Embryonic facial prominence (tissue), 1 donor: ENCODE results near the gene DDOST.

Experiments used
- DNase-seq: peaks from one replicate; pipeline ENCODE4 v3.0.0-alpha.2; 2016; ENCODE audit errors: extremely low spot score

The DDOST gene

DNA sequence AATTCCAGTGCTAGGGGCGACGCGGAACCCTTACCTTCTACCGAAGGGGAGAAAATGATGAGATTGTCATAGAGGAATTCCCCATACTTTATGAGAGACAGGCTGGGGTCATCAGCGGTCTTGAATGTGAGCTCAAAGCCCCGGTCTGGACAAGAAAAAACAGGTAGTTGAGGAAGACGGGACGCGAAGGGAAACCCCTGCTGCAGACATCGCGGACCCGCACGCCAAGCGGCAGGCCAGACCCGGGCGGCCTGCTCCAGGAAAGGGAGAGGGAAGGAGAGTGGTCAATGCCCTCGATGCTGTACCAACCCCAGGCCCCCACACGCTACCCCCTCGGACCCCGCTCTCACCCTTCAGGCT lies 342 bp downstream of the DDOST start:
- no peak for DNase-seq

DNA sequence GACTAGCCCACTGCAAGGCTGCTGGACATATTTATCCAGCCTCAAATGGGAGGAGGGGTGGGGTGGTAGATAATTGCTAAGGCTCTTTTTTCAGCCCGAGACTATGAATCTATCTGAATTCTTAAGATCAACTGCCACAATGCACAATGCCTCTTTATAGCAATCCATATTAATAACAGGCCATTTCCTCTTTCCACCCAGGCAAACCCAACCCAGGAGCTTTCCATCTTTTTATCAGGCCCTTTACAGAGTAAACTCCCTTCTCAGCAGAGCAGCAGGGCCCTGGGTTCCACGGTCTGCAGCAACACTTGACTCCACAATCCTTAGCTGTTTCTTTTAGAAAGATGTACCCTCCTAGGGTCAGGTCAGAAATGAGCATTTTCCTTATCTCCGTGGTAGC lies 806 bp downstream of the DDOST start:
- DNase-seq: no peak

DNA sequence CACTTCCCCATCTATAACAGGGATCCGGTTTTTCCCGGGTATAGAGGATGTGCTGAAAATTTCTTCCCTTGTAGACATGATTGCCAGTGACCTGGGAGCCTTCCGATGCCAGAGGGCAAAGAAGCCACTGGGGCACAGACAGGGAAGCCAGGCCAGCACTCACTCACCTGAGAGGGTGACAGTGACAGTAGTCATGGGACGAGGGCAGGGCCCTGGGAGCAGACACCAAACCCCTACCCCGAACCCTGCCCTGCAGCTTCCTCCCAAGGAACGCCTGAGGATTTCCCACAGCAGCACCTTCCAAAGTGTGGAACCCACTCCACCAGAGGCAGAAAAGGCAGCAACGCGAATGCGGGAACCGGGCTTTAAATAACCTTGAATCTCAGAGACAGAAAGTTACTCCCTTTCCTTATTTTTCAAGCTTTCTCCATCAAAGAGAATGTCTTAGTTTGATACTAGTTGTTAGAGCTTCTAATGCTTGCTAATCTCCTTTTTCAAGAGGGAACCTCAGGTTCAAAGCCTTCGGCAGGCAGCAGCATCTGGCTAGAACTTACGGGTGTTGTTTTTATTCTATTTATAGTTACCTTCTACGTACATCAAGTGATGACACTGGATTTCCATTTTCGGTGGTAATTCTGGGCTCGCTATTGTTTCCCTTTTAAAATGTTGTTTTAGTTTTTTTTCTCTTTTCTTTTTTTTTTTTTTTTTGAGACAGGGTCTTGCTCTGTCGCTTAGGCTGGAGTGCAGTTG lies 2.8 kb downstream of the DDOST start:
- DNase-seq: no peak

DNA sequence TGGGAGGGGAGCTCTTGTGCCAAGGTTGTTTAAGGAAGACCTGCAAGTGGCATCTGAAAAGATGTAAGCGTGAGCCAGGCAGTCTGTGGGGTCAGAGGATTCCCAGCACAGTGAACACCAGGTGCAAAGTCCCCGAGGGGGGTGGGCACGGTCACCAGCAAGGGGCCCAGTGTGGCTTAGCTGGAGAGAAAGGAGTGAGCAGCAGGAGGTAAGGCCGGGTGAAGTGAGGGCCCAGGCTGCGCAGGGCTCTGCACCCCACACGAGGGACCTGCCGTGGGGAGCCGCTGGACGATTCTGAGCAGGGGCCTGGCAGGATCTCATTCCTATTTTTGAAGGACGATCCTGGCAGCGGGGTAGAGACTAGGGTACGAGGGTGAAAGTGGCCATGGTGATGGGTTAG lies 4.1 kb downstream of the DDOST start:
- DNase-seq: no peak

DNA sequence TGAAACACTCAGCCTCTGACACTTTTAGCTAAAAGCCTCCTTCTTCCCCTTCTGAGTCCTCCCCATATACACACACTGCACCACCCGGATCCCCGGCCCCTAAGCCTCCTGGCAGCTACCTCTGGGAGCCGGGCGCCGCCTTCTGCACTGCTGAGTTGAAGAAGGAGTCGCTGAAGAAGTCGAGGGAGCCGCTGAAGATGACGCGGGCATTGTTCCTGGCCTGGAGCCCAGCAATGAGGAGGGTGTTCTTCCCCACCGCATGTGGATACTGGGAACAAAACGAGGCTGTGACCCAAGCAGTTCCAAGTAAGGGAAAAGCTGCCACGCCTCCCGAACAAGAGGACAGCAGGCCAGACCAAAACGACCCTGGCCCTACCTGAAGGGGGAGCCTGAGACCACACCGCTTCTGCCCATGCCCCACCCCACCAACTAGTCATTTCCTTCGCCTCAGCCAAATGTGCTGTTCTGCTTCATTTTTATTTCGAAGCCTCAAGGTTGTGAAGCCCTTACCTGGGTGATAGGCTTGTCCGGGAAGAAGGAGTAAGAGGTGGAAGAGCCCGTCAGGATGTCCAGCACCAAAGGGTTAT lies 7.0 kb downstream of the DDOST start:
- DNase-seq: no peak

DNA sequence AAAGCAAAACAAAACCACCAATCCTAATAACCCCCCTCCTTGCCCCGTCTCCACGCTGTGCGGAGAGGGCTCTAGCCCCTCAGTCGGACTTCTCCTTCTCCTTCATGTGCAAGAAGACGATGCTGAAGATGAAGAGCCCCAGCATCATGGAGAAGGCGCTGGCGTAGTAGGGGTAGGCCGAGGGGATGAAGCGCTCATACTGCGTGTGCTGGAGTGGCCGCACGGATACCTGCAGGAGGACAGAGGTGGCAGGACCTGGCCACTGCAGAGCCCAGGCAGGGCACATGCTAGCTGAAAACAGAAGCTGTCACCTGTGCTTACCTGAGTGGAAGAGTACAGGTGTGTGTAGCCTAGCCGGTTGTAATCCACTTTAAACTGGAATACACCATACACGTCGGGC lies 8.9 kb downstream of the DDOST start:
- DNase-seq: no peak

DNA sequence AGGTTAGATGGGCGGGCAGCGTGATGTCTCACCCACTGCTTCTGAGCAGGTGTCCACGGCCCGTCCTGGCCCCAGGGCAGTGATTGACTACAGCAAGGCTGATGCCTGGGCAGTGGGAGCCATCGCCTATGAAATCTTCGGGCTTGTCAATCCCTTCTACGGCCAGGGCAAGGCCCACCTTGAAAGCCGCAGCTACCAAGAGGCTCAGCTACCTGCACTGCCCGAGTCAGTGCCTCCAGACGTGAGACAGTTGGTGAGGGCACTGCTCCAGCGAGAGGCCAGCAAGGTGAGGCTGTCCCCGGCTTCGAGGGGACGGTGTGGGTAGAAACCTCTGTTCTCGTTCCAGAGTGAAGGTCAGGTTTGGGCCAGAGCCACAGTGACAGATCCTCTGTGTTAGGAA lies 12.2 kb downstream of the DDOST start:
- DNase-seq: no peak

DNA sequence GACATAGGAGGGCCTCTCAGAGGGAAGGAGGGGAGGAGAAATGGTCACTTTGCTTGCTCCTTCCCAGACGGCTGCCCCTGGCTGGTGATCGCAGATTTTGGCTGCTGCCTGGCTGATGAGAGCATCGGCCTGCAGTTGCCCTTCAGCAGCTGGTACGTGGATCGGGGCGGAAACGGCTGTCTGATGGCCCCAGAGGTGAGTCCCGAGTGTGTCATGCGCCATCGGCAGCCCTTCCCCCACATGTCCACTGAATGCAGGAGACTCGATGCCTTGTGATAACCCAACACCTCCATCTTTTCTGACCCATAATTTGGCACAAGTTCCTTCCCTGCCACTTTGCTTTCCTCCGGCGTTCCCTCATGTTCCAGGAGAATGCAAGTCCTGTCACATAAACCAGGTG lies 12.7 kb downstream of the DDOST start:
- no peak for DNase-seq

DNA sequence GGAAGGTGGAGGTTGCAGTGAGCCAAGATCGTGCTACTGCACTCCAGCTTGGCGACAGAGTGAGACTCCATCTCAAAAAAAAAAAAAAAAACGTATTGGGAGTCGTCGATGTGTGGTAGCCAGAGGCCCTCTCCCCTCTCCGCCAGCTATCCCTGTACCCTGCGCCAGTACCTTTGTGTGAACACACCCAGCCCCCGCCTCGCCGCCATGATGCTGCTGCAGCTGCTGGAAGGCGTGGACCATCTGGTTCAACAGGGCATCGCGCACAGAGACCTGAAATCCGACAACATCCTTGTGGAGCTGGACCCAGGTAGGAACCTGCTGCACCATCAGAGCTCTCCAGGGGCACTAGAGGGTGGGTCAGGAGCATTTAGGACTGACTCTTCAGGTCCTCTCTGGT lies 15.8 kb downstream of the DDOST start:
- DNase-seq: no peak

DNA sequence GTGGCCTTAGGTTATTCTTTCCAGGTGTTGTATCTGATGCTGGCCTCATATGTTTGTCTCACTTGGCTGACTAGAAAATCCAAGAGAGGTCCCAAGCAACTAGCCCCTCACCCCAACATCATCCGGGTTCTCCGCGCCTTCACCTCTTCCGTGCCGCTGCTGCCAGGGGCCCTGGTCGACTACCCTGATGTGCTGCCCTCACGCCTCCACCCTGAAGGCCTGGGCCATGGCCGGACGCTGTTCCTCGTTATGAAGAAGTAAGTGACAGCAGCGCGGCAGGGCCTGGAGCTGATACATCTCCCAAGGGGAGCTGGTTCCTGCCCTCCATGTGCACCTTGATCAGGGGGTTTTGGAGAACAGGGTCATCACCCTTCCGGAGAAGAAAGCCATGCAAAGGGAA lies 16.8 kb downstream of the DDOST start:
- no peak for DNase-seq

DNA sequence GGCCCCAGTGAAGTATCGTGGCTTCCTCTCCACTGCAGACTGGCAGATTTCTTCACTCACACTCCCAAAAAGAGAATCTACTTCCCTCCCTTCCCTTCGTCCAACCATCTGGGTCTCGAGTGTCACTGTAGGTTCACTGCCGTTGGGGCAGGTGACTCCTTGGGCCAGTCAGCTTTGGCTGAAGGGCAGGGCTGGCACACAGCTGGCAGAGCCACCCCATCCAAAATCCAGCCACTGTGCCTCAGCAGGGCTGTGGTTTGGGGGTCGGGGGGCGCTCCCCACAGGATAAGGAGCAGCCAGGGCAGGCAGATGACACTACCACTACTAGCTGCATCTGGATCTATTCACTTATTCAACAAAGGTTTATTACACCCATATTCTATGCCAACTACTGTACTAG lies 18.1 kb downstream of the DDOST start:
- DNase-seq: no peak

DNA sequence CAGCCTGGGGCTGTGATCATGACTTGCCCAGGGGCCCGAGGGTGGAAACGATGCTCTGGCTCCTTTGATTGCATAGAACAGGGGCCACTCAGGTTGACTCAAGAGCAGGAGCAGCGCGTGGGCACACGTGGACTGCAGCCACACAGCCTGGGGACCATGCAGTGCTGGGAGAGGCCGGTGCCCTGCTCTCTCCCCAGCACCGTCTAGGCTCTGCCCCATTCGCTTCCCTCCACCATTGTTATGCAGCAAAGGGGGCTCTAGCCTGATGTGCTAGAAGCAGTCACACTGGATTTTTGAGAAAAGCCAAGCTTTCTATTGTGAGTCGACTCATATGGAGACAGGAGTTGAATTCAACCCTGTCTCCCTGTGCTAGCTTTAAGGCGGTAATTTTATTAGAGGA lies 19.2 kb downstream of the DDOST start:
- no peak for DNase-seq

DNA sequence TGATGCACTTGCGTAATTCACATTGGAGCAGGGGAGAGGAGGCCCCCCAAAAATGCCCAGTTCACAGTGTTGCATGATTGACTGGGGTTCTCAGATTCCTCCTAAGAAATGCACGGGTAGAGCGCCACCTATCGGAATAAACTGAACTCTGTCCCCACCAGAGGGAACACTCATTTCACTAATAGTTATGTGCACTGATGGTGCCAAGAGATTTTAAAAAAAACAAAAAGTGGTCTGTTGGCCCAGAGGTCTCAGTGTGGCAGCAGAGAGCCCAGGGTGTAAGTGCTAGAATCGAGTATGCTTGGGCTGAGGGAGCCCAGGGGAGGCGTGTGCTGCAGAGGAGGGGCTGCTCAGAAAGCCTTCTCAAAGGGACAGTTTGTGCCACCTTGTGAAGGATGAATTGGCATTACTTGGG lies 21.0 kb downstream of the DDOST start:
- DNase-seq: no peak

DNA sequence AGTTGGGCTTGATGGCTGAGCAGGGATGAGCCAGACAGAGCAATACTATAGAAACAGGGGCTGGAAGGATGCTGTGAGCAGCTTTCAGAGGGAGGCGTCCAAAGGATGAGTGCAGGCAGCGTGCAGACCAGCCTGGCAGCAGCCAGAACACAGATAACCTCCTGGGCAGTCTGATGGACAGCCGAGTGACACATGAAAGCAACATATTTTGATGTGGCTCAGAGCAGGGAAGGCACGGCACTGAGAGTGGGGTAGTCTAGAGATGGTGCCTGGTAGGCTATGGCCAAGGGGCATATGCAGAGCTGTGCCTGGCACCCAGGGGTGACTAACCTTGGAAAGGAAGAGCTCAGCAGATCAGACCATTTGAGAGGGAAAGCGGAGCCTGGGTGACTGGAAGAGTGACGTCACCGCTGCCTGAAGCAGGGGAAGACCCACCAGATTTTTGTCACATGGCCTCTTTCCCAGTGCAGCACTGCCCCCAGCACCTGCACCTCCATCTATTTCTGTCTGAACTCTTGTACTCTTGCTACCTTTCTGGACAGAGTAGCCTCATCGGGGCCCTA lies 24.3 kb downstream of the DDOST start:
- DNase-seq: no peak

DNA sequence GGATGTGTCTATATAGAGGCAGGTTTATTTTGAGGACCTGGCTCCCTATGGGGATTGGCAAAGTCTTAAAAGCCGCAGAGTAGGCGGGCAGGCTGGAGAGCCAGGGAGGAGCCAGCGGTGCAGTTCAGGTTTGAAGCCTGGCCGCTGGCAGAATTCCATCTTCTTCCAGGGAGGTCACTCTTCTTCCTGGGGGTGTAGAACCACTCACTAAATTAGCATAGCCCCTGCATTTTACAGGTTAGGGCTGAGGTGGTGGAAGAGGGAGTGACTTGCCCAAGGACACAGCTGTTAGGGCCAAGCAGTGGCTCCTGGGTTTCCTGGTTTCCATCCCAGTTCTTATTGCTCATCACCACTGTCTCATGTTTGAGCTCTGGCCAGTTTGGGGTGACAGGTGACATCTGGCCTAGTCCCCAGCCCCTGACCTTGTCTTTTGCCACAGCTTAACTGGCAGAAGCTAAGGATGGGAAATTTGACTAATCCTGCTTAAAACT lies 26.5 kb downstream of the DDOST start:
- no peak for DNase-seq

DNA sequence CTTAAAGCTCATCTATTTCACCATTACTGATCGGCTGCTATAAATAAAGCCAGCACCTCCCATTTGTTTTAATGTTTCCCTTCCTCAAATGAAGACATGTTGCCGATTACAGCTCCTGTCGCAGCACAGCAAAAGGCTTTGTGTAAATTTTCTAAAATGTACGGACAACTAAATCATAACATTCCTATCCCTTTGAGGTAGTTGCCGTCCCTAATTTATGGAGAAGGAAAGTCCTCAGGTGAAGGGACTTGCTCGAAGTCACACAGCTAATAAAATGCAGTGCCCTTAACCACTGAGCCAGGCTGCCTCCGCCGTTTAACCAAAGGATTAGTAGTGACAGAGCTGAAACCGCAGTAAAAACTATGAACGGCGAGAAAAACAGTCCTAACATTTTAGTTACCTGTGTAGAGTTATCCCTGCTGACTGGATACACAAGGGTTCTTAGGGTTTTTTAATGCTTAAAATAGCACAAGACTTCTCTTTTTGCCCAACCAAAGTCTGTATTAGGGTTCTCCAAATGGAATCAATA lies 27.0 kb downstream of the DDOST start:
- DNase-seq: no peak

DNA sequence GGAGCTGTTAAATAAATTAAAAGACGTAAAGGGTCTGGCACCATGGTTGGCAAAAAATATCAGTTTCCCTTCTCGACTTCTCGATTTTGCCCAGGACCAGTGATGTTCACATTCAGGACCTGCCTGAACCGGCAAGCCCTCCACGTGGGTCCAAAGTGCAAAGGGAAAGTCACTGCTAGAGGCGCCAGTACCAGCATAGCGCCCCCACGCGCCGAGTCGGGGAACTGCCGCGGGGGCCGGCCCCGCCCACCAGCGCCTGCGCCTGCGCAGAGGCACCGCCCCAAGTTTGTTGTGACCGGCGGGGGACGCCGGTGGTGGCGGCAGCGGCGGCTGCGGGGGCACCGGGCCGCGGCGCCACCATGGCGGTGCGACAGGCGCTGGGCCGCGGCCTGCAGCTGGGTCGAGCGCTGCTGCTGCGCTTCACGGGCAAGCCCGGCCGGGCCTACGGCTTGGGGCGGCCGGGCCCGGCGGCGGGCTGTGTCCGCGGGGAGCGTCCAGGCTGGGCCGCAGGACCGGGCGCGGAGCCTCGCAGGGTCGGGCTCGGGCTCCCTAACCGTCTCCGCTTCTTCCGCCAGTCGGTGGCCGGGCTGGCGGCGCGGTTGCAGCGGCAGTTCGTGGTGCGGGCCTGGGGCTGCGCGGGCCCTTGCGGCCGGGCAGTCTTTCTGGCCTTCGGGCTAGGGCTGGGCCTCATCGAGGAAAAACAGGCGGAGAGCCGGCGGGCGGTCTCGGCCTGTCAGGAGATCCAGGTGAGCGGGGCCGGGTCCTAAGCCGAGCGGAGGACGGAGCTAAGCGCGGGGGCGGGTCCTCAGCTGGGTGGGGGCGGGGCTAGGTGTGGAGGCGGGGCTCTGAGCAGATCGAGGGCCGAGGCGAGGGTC lies 27.7 kb downstream of the DDOST start, which contains the start of gene PINK1:
Gene PINK1 (plus strand): TSS at position 269 of the 875 bp plus-strand sequence. CDS start 91 bp downstream, at position 360.
- peak; percentile 53 for DNase-seq

DNA sequence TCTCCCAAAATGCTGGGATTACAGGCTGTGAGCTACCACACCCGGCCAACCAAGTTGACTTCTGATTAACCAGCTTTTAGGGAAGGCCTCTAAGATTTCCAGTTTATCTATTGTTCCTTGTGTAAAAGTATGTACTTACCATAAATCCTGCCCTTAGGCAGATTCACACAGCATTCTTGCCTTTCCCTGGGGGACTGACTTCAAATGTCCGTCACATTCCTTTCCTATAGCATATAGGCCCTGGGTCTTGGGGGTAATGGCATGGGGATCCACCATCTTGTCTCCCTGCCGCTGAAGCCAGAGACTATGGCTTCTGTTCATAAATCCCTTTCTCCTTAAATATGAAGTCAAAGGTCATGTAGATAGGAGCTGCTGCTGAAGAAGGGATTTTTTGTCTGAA lies 28.8 kb downstream of the DDOST start:
- no peak for DNase-seq

DNA sequence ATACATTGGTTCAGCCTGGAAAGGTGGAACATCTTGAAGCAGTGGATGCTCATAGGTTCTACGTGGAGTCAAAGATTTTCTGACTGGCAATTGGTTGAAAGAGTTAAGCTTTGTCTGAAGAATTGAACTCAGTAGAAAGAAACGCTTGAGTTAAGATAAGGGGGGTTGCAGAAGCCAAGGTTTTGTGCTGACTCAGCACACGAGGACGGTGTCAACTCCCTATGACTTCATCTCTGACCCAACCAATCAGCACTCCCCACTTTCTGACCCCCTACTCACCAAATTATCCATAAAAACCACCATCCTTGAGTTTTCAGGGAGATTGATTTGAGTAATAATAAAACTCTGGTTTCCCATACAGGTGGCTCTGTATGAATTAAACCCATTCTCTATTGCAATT lies 30.4 kb downstream of the DDOST start:
- no peak for DNase-seq

DNA sequence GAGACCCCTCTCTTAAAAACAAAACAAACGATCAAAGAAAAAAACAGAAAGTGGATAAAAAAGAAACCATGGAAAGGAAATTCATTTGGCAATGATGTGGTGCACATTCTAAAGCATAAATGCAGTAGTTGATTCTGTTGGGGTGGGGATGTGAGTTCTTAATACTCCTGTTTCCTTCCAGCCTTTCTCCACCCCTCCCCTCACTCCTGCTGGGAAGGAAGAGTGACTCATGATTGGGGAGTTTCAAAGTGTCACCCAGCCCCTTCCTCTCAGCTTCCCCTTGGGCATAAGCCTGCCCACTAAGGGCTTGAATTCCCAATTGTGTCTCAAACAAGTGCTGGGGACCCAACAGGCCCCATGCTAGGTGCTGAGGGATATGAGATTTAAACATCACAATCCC lies 34.6 kb downstream of the DDOST start:
- DNase-seq: no peak

DNA sequence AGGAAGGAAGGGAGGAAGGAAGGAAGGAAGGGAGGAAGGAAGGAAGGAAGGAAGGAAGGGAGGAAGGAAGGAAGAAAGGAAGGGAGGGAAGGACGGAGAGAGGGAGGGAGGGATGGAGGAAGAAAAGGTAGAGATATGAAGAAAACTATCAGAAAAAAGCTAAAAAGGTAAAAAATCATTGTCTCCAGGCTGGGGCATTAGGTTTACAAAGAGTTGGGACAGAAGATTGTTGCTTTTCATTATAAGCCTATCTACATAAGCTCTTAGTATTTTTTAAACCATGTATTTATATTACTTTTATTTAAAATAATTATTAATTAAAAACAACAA lies 35.1 kb downstream of the DDOST start:
- DNase-seq: no peak
